Mucosa of stomach (tissue), 1 donor: ENCODE data around the gene MYO9A.
"Not testable (repeated sequence)": the region's sequence is repeated elsewhere in the genome, so short reads cannot be mapped to it uniquely, and the experiment has no call there.

ENCODE experiments used
- H3K27me3 ChIP-seq: one replicate; pipeline ENCODE4 v1.7.0; 2013; ENCODE audit warnings: mild to moderate bottlenecking, low read length; ENCODE audit not compliant: control insufficient read depth, insufficient read depth
- H3K36me3 ChIP-seq: one replicate; pipeline ENCODE4 v1.7.0; 2013; ENCODE audit warnings: low read length; ENCODE audit not compliant: control insufficient read depth, insufficient read depth
- H3K4me1 ChIP-seq: one replicate; pipeline ENCODE4 v1.7.0; 2013; ENCODE audit warnings: mild to moderate bottlenecking, low read length; ENCODE audit not compliant: control insufficient read depth, insufficient read depth
- H3K4me3 ChIP-seq: one replicate; pipeline ENCODE4 v1.7.0; 2013; ENCODE audit warnings: low read length
- H3K9ac ChIP-seq: one replicate; pipeline ENCODE4 v1.7.0; 2013; ENCODE audit warnings: mild to moderate bottlenecking, low read length, moderate library complexity
- H3K9me3 ChIP-seq: one replicate; pipeline ENCODE4 v1.7.0; 2013; ENCODE audit warnings: mild to moderate bottlenecking, low read length, moderate library complexity; ENCODE audit not compliant: control insufficient read depth
- donor health status: Pancreatic carcinoma.

MYO9A gene

GRCh38 chr15:71858232-71858631, 259.7 kb downstream of the MYO9A start:
- not testable (repeated sequence) for H3K36me3 ChIP-seq, H3K9ac ChIP-seq, H3K27me3 ChIP-seq, H3K4me3 ChIP-seq, H3K9me3 ChIP-seq, H3K4me1 ChIP-seq

GRCh38 chr15:71853543-71853942, 264.4 kb downstream of the MYO9A start:
- no peaks in the 10 kb centered on the region for H3K9me3 ChIP-seq
- H3K27me3 ChIP-seq, result no peaks in the 10 kb centered on the region
- no peaks in the 10 kb centered on the region for H3K36me3 ChIP-seq
- H3K4me1 ChIP-seq, result no peaks in the 10 kb centered on the region
- H3K9ac ChIP-seq, result no peak overlapping the region
- no peak overlapping the region for H3K4me3 ChIP-seq

- no peaks in the 10 kb centered on the region for H3K27me3 ChIP-seq
- H3K36me3 ChIP-seq, result peaks cover 4% of the 10 kb centered on the region
- no peaks in the 10 kb centered on the region for H3K9me3 ChIP-seq
- no peaks in the 10 kb centered on the region for H3K4me1 ChIP-seq
- no peak overlapping the region for H3K4me3 ChIP-seq
- no peak overlapping the region for H3K9ac ChIP-seq
Measured at GRCh38 chr15:71844916-71845315, 273.0 kb downstream of the MYO9A start.

- Histone ChIP-seq H3K9ac (no peak overlapping the region), H3K4me1 (no peaks in the 10 kb centered on the region), H3K9me3 (no peaks in the 10 kb centered on the region), H3K27me3 (no peaks in the 10 kb centered on the region), H3K36me3 (no peaks in the 10 kb centered on the region), H3K4me3 (no peak overlapping the region)
Measured at GRCh38 chr15:71841563-71841962, 276.4 kb downstream of the MYO9A start.

- Histone ChIP-seq H3K9ac (no peak overlapping the region), H3K4me3 (no peak overlapping the region), H3K36me3 (peaks cover 9% of the 10 kb centered on the region), H3K4me1 (no peaks in the 10 kb centered on the region), H3K9me3 (no peaks in the 10 kb centered on the region), H3K27me3 (no peaks in the 10 kb centered on the region)
Measured at GRCh38 chr15:71830981-71831380, 287.0 kb downstream of the MYO9A start.

GRCh38 chr15:71826196-71826595, 291.8 kb downstream of the MYO9A start:
- Histone ChIP-seq H3K36me3 (peaks cover 6% of the 10 kb centered on the region), H3K9me3 (peaks cover 8% of the 10 kb centered on the region), H3K9ac (no peak overlapping the region), H3K27me3 (no peaks in the 10 kb centered on the region), H3K4me3 (no peak overlapping the region), H3K4me1 (no peaks in the 10 kb centered on the region)

GRCh38 chr15:71825021-71825730, 292.8 kb downstream of the MYO9A start:
- Histone ChIP-seq H3K36me3 (peaks cover 6% of the 10 kb centered on the region), H3K27me3 (no peaks in the 10 kb centered on the region)

GRCh38 chr15:71823801-71824200, 294.1 kb downstream of the MYO9A start:
- peaks cover 6% of the 10 kb centered on the region for H3K36me3 ChIP-seq
- no peak overlapping the region for H3K4me3 ChIP-seq
- peaks cover 8% of the 10 kb centered on the region for H3K9me3 ChIP-seq
- no peaks in the 10 kb centered on the region for H3K27me3 ChIP-seq
- H3K4me1 ChIP-seq, result no peaks in the 10 kb centered on the region
- H3K9ac ChIP-seq, result no peak overlapping the region

More at GRCh38 chr15:71825021-71825730, 292.8 kb downstream of the MYO9A start:
- no peak overlapping the region for H3K4me3 ChIP-seq
- H3K4me1 ChIP-seq, result no peaks in the 10 kb centered on the region
- peaks cover 8% of the 10 kb centered on the region for H3K9me3 ChIP-seq
- H3K9ac ChIP-seq, result no peak overlapping the region

- Histone ChIP-seq H3K4me1 (no peaks in the 10 kb centered on the region), H3K4me3 (no peak overlapping the region), H3K9ac (no peak overlapping the region), H3K27me3 (no peaks in the 10 kb centered on the region), H3K36me3 (peaks cover 6% of the 10 kb centered on the region), H3K9me3 (peaks cover 8% of the 10 kb centered on the region)
Measured at GRCh38 chr15:71822890-71823630, 294.9 kb downstream of the MYO9A start.

GRCh38 chr15:71821547-71822129, 296.3 kb downstream of the MYO9A start:
- Histone ChIP-seq H3K36me3 (no peaks in the 10 kb centered on the region), H3K4me3 (no peak overlapping the region), H3K9me3 (peaks cover 8% of the 10 kb centered on the region), H3K9ac (no peak overlapping the region), H3K27me3 (no peaks in the 10 kb centered on the region), H3K4me1 (no peaks in the 10 kb centered on the region)

- no peaks in the 10 kb centered on the region for H3K4me1 ChIP-seq
- no peaks in the 10 kb centered on the region for H3K36me3 ChIP-seq
- no peaks in the 10 kb centered on the region for H3K27me3 ChIP-seq
- no peak overlapping the region for H3K9ac ChIP-seq
- peaks cover 8% of the 10 kb centered on the region for H3K9me3 ChIP-seq
- no peak overlapping the region for H3K4me3 ChIP-seq
Measured at GRCh38 chr15:71820127-71820526, 297.8 kb downstream of the MYO9A start.

- Histone ChIP-seq H3K9ac (no peak overlapping the region), H3K27me3 (no peaks in the 10 kb centered on the region), H3K9me3 (peaks cover 8% of the 10 kb centered on the region), H3K36me3 (no peaks in the 10 kb centered on the region), H3K4me3 (no peak overlapping the region), H3K4me1 (no peaks in the 10 kb centered on the region)
Measured at GRCh38 chr15:71817351-71817750, 300.6 kb downstream of the MYO9A start.
